WTC11 (cell line): ENCODE measurements around the gene FBXO7.

Experiments used
- CTCF ChIP-seq: fragments of 200-600 bp; IDR thresholded peaks from 2 replicates; pipeline ENCODE4 v1.8.0; 2022; ENCODE audit warnings: antibody characterized with exemption
- E2F5 ChIP-seq: sonication (generic); formaldehyde crosslinking; IDR thresholded peaks from 2 replicates; pipeline ENCODE4 v1.8.1; 2022; ENCODE audit warnings: mild to moderate bottlenecking, moderate library complexity, missing genetic modification reagents
- NR1H2 ChIP-seq: sonication (generic); formaldehyde crosslinking; IDR thresholded peaks from 2 replicates; pipeline ENCODE4 v1.9.0; 2021; ENCODE audit warnings: mild to moderate bottlenecking, moderate library complexity, missing genetic modification reagents
- ZNF138 ChIP-seq: sonication (generic); formaldehyde crosslinking; conservative IDR thresholded peaks from 2 replicates; pipeline ENCODE4 v1.8.1; 2022; ENCODE audit warnings: mild to moderate bottlenecking, moderate library complexity, missing genetic modification reagents
- ZNF219 ChIP-seq: sonication (generic); formaldehyde crosslinking; IDR thresholded peaks from 2 replicates; pipeline ENCODE4 v1.8.0; 2023; ENCODE audit warnings: missing genetic modification reagents, mild to moderate bottlenecking, borderline replicate concordance
- TF ChIP-seq, protein P1 (sequence below): sonication (generic); formaldehyde crosslinking; IDR thresholded peaks from 2 replicates; pipeline ENCODE4 v1.8.0; 2022; ENCODE audit warnings: mild to moderate bottlenecking, missing genetic modification reagents

- TF ChIP-seq CTCF = no peak
- TF ChIP-seq, protein P1, sequence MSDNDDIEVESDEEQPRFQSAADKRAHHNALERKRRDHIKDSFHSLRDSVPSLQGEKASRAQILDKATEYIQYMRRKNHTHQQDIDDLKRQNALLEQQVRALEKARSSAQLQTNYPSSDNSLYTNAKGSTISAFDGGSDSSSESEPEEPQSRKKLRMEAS (CRISPR knock-in tag) = no peak
- TF ChIP-seq E2F5 (CRISPR knock-in tag) = no peak
- no peak for TF ChIP-seq ZNF219 (CRISPR knock-in tag)
- no peak for TF ChIP-seq ZNF138 (CRISPR knock-in tag)
- TF ChIP-seq NR1H2 (CRISPR knock-in tag) = no peak
Measured at GRCh38 chr22:32462452-32462851, 12.2 kb upstream of the FBXO7 start.
